ENCODE data around the gene TUBG1. TPM values are rescaled to one million over a fixed set of nuclear protein-coding genes. Genes with fewer than 3 reads are reported as not detected.
A peak's percentile ranks its signal among the peaks of the same experiment; 100 is the strongest.

Gene TUBG1
- total and polyA plus RNA-seq, 8 donors, result 10.5 to 79.9 (median 23.2) TPM

- no peaks in the 10 kb centered on the region for H3K9me3 ChIP-seq
- 73% methylated on average over 4 of the region's 4 CpGs for WGBS, 2 donors
- DNase-seq (no peak), ATAC-seq (no peak), FAIRE-seq (no peak)
- H3K36me3 ChIP-seq, result no peaks in the 10 kb centered on the region
- no peaks in the 10 kb centered on the region for H3K27me3 ChIP-seq
- intact Hi-C loops (cut with DNase I), result no loop called here
- H3K4me3 ChIP-seq, result no peak overlapping the region
- no peak for TF ChIP-seq CTCF (IDR thresholded peaks at IDR 0.05)
- H3K27ac ChIP-seq, result no peak overlapping the region
- H3K4me1 ChIP-seq, result peaks cover 0 to 8% (median 5%) of the 10 kb centered on the region in 3 donors
Measured at GRCh38 chr17:42651392-42651791, 41.9 kb downstream of the TUBG1 start.

DNA sequence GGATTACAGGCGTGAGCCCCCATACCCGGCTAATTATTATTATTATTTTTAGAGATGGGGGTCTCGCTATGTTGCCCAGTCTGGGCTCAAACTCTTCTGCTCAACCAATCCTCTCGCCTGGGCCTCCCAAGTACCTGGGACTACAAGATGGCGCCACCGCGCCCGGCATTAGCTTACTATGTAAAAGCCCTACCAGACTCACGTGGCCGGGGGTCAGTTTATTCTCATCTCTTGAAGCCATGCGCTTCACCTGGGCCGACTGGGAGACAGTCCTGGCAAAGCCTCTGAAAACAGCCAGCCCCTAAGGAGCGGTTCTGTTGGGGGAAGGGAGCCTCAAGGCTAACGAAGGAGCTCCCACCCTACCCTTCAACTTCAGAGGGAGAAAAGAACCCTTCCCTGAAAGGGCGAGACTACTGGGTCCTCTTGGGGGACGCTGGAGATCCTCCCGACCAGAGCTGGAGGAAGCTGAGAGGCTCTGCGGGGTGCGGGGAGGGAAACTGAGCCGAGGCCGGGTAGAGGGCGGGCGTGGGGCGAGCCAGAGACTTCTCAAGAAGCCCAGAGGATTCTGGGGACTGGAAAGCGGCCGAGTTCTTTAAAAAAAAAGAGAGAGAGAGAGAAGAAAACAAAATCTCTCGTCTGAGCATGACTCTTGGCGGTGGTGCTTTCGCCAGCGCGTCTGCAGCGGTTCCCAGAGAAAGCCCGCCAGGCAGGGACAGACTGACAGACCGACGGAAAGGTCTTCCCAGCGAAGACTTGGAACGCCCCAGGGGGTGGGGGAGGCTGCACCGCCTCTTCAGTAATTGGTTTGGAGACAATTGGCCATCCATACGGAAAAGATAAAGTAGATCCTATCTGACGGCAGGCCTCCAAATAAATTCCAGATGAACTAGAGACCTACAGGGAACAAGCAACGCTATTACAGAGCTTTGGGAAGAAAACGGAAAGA, 44.0 kb downstream of the TUBG1 start:
- Histone ChIP-seq H3K4me3 (peak overlapping the region in 2 of 4 donors; percentile 22 to 38), H3K4me1 (peaks cover 0 to 8% (median 5%) of the 10 kb centered on the region in 3 donors), H3K9me3 (no peaks in the 10 kb centered on the region), H3K36me3 (no peaks in the 10 kb centered on the region), H3K27me3 (no peaks in the 10 kb centered on the region), H3K27ac (peak overlapping the region in 3 of 4 donors; percentile 39 to 77 (median 76))
- no peak for FAIRE-seq
- intact Hi-C loops (cut with DNase I), result no loop called here
- TF ChIP-seq CTCF (IDR thresholded peaks at IDR 0.05), result no peak
- 29 to 31% methylated on average over 41 of the region's 42 CpGs for WGBS, 2 donors
- ATAC-seq, result peak; percentile 63 to 85 (median 79)
- DNase-seq, result peak; percentile 52 to 79 (median 70)

GRCh38 chr17:42655528-42655927, 46.0 kb downstream of the TUBG1 start:
- no peak for FAIRE-seq
- TF ChIP-seq CTCF (IDR thresholded peaks at IDR 0.05), result no peak
- no peak for DNase-seq
- Histone ChIP-seq H3K4me3 (no peak overlapping the region), H3K27ac (no peak overlapping the region), H3K9me3 (no peaks in the 10 kb centered on the region), H3K4me1 (peaks cover 0 to 9% (median 5%) of the 10 kb centered on the region in 3 donors), H3K36me3 (no peaks in the 10 kb centered on the region), H3K27me3 (no peaks in the 10 kb centered on the region)
- no peak for ATAC-seq
- WGBS, 2 donors, result 75 to 79% methylated on average over 2 of the region's 2 CpGs
- intact Hi-C loops (cut with DNase I), result no loop called here

DNA sequence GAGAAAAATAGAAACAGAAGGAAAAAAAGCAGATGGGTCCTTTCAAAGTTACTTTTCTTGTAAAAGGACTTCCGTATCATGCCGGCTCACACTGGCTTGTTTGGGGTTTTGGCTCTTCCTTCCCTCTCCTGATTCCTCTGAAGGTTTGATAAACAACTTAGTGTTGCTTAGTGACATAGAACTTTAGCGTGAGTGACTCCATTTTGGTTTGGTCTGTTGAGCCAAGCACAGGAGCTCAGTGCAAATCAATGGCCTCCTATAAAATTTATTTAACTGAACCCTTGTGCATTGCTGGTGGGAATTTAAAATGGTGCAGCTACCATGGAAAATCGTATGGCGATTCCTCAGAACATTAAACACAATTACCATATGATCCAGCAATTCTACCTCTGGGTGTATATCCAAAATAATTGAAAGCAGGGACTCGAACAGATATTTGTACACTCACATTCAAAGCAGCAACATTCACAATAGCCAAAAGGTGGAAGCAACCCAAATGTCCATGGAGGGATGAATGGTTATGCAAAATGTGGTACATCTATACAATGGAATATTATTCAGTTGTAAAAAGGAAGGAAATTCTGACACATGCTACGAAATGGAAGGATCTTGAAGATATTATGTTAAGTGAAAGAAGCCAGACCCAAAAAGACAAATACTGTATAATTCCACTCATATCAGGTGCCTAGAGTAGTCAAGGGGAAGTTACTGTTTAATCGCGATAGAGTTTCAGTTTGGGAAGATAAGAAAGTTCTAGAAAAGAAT, 48.5 kb downstream of the TUBG1 start:
- H3K27me3 ChIP-seq, result no peaks in the 10 kb centered on the region
- H3K36me3 ChIP-seq, result no peaks in the 10 kb centered on the region
- no peaks in the 10 kb centered on the region for H3K9me3 ChIP-seq
- H3K4me3 ChIP-seq, result no peak overlapping the region
- 84 to 89% methylated on average over 9 of the region's 9 CpGs for WGBS, 2 donors
- H3K27ac ChIP-seq, result no peak overlapping the region
- DNase-seq (no peak), ATAC-seq (no peak), FAIRE-seq (no peak)
- intact Hi-C loops (cut with DNase I), result no loop called here
- peaks cover 0 to 14% (median 5%) of the 10 kb centered on the region in 3 donors for H3K4me1 ChIP-seq
- TF ChIP-seq CTCF (IDR thresholded peaks at IDR 0.05), result no peak
